CD4-positive, alpha-beta T cell (primary cell): ENCODE data around the gene C16orf86. TPM values are rescaled to one million over a fixed set of nuclear protein-coding genes. Genes with fewer than 3 reads are reported as not detected.

Source experiments
- ATAC-seq: fragments of 200-7000 bp; cut with Tn5 transposase; one replicate; pipeline ENCODE4 v1.10.0; 2022; ENCODE audit warnings: mild to moderate bottlenecking; ENCODE audit not compliant: poor library complexity
- CTCF ChIA-PET: fragments of 350-600 bp; sonication (Branson Sonifier 250); formaldehyde crosslinking; loops from one replicate; lab custom pipeline; 2021; ENCODE audit warnings: antibody characterized with exemption, inconsistent platforms; lab: Charles Lee
- POLR2A ChIA-PET: fragments of 350-600 bp; sonication (Branson Sonifier 250); formaldehyde crosslinking; loops from one replicate; lab custom pipeline; 2021; ENCODE audit warnings: antibody characterized with exemption, inconsistent platforms; lab: Charles Lee
- DNase-seq, 14 experiments: peaks; one replicate each; pipeline ENCODE4 v3.0.0-alpha.2; 2013 to 2020; ENCODE audit warnings: mixed read lengths in 2 of 14
- H3K27ac ChIP-seq, 2 donors: one replicate each; pipeline versions ENCODE4 v1.5.1 to v1.7.0; 2013; ENCODE audit warnings: low read length in 2 of 2, low read depth in 1 of 2, mild to moderate bottlenecking in 1 of 2
- H3K27me3 ChIP-seq, 2 experiments: 1 replicate in 1 of 2; 2 replicates in 1 of 2; pipeline versions ENCODE4 v1.6.1 to v1.7.0; 2013; ENCODE audit warnings: low read length in 2 of 2, control low read depth in 1 of 2, mild to moderate bottlenecking in 1 of 2, moderate library complexity in 1 of 2; ENCODE audit not compliant: insufficient read depth in 2 of 2, control insufficient read depth in 1 of 2
- H3K36me3 ChIP-seq: one replicate; pipeline ENCODE4 v1.6.1; 2013; ENCODE audit warnings: low read length, control low read depth; ENCODE audit not compliant: insufficient read depth
- H3K4me1 ChIP-seq: one replicate; pipeline ENCODE4 v1.6.1; 2013; ENCODE audit warnings: low read length, control low read depth; ENCODE audit not compliant: insufficient read depth
- H3K4me3 ChIP-seq: one replicate; pipeline ENCODE4 v1.5.1; 2013; ENCODE audit warnings: mild to moderate bottlenecking, low read length, moderate library complexity
- H3K9me3 ChIP-seq, 2 experiments: 1 replicate in 1 of 2; 2 replicates in 1 of 2; pipeline versions ENCODE4 v1.6.1 to v1.7.0; 2013; ENCODE audit warnings: low read length in 2 of 2, mild to moderate bottlenecking in 2 of 2, control low read depth in 1 of 2, moderate library complexity in 1 of 2; ENCODE audit not compliant: control insufficient read depth in 1 of 2, insufficient read depth in 1 of 2
- H3K27ac Mint-ChIP-seq: one replicate; pipeline ENCODE4 v1.8.0; 2020; ENCODE audit warnings: mixed read lengths
- H3K27me3 Mint-ChIP-seq: one replicate; pipeline ENCODE4 v1.8.0; 2021; ENCODE audit warnings: mixed read lengths
- H3K36me3 Mint-ChIP-seq: one replicate; pipeline ENCODE4 v1.8.0; 2021; ENCODE audit warnings: low read depth, mixed read lengths
- H3K4me1 Mint-ChIP-seq: one replicate; pipeline ENCODE4 v1.8.0; 2021; ENCODE audit warnings: low read depth, mixed read lengths
- H3K4me3 Mint-ChIP-seq: one replicate; pipeline ENCODE4 v1.8.0; 2020; ENCODE audit warnings: mild to moderate bottlenecking, mixed read lengths
- H3K9me3 Mint-ChIP-seq: one replicate; pipeline ENCODE4 v1.8.0; 2020; ENCODE audit warnings: mixed read lengths
- CTCF ChIP-seq: fragments of 200-600 bp; IDR thresholded peaks from one replicate; pipeline ENCODE4 v1.8.0; 2022; ENCODE audit warnings: antibody characterized with exemption, mild to moderate bottlenecking
- intact Hi-C, 2 experiments: fragments of 100-400 bp; cut with DNase I in 1 of 2; cut with micrococcal nuclease in 1 of 2; formaldehyde crosslinking; loops; one replicate each; pipeline versions ENCODE4 v1.15.1 to v1.9.0; 2023 to 2025; cut with DNase I, micrococcal nuclease
- polyA plus RNA-seq, 2 donors: library from polyadenylated mRNA; unstranded; fragments of 120-200 nt; gene quantifications; one replicate each; pipeline ENCODE4 v1.2.1, GENCODE V29; 2013
- total RNA-seq, 174 experiments: library from RNA in 2 of 174; stranded (reverse) in 2 of 174; gene quantifications; one replicate each; pipeline ENCODE4 v1.2.3 and lab custom pipeline; 2021 to 2026

Gene C16orf86
- 1 to 10 TPM; 2.0 to 2.4 TPM for total RNA-seq
- 4.1 TPM for polyA plus RNA-seq (2013, experiment 1 of 2)
- polyA plus RNA-seq (2013, experiment 2 of 2), result 3.9 TPM
- 0 to 8.2 (median 1.9) reads per million in 172 experiments for total RNA-seq (lab: John Stamatoyannopoulos, UW)

GRCh38 chr16:67666559-67667452, at the start of gene C16orf86, which contains the start of gene ENKD1:
C16orf86 (plus strand) TSS chr16:67666814; CDS start chr16:67666971, 157 bp downstream.
ENKD1 (minus strand) TSS chr16:67666750; CDS start chr16:67666442, 308 bp downstream.
- no peaks in the 10 kb centered on the region for H3K27me3 Mint-ChIP-seq
- no peak for TF ChIP-seq CTCF
- peak within 1 kb of the TSS; percentile 65 for H3K4me3 ChIP-seq
- peaks cover 39% of the 10 kb centered on the region for H3K4me1 ChIP-seq
- H3K36me3 ChIP-seq, result no peaks in the 10 kb centered on the region
- peak within 1 kb of the TSS; percentile 90 for H3K4me3 Mint-ChIP-seq
- DNase-seq (peak; percentile 69 to 93 (median 78)), ATAC-seq (peak; percentile 64)
- ChIA-PET POLR2A (interaction anchor here (0.6 to 3.3 kb wide), 8 partner anchors 22 to 146 kb away, joined by 3 to 26 read pairs (median 9); partner anchors contain the start of genes CARMIL2, CTCF and GFOD2), CTCF (interaction anchor here (0.6 to 6.1 kb wide), 10 partner anchors 22 to 273 kb away, joined by 3 to 81 read pairs (median 5); partner anchors contain the start of genes ATP6V0D1, CARMIL2, CTCF and GFOD2)
- no peaks in the 10 kb centered on the region for H3K9me3 Mint-ChIP-seq
- H3K4me1 Mint-ChIP-seq, result peaks cover 26% of the 10 kb centered on the region
- H3K27me3 ChIP-seq, result no peaks in the 10 kb centered on the region
- H3K36me3 Mint-ChIP-seq, result peaks cover 3% of the 10 kb centered on the region
- H3K27ac Mint-ChIP-seq, result peak within 1 kb of the TSS; percentile 62
- intact Hi-C loops, result loop anchor here (1.0 to 5.0 kb wide), 4 partner anchors 23 to 185 kb away; partner anchors contain the start of genes AGRP (in 1 of the 2), ATP6V0D1 (in 1 of the 2), CENPT (in 1 of the 2) and NUTF2 (in 1 of the 2)
- no peaks in the 10 kb centered on the region for H3K9me3 ChIP-seq
- H3K27ac ChIP-seq, result peak within 1 kb of the TSS; percentile 28 to 44

- ChIA-PET CTCF (interaction anchor here (1.2 kb wide), 2 partner anchors 81 to 107 kb away, joined by 3 to 4 read pairs; no protein-coding TSS in a partner anchor), POLR2A (interaction anchor here (1.3 kb wide), 1 partner anchor 81 kb away, joined by 6 read pairs; no protein-coding TSS in a partner anchor)
- DNase-seq, result no peak
- H3K36me3 ChIP-seq, result peaks cover 83% of the 10 kb centered on the region
- no peak for ATAC-seq
- no peak overlapping the region for H3K4me3 ChIP-seq
- Mint-ChIP-seq H3K9me3 (no peaks in the 10 kb centered on the region), H3K27me3 (no peaks in the 10 kb centered on the region), H3K4me3 (no peak overlapping the region), H3K27ac (no peak overlapping the region), H3K4me1 (no peaks in the 10 kb centered on the region), H3K36me3 (peaks cover 83% of the 10 kb centered on the region)
- TF ChIP-seq CTCF, result no peak
- H3K27ac ChIP-seq, result peak overlapping the region in 1 of 2 donors; percentile 72
- intact Hi-C loops, result no loop called here
- H3K4me1 ChIP-seq, result no peaks in the 10 kb centered on the region
- no peaks in the 10 kb centered on the region for H3K27me3 ChIP-seq
- no peaks in the 10 kb centered on the region for H3K9me3 ChIP-seq
Measured at GRCh38 chr16:67628216-67628615, 38.4 kb upstream of the C16orf86 start.

- H3K36me3 Mint-ChIP-seq, result peaks cover 74% of the 10 kb centered on the region
- H3K36me3 ChIP-seq, result peaks cover 81% of the 10 kb centered on the region
- intact Hi-C loops, result no loop called here
Measured at GRCh38 chr16:67632415-67633172, 34.0 kb upstream of the C16orf86 start.

More at GRCh38 chr16:67632415-67633172, 34.0 kb upstream of the C16orf86 start:
- no peaks in the 10 kb centered on the region for H3K9me3 ChIP-seq
- ChIA-PET CTCF (no interaction called here), POLR2A (no interaction called here)
- TF ChIP-seq CTCF, result no peak
- H3K27me3 Mint-ChIP-seq, result no peaks in the 10 kb centered on the region
- no peaks in the 10 kb centered on the region for H3K4me1 Mint-ChIP-seq
- no peak overlapping the region for H3K27ac ChIP-seq
- no peak overlapping the region for H3K4me3 Mint-ChIP-seq
- H3K4me3 ChIP-seq, result no peak overlapping the region
- no peaks in the 10 kb centered on the region for H3K9me3 Mint-ChIP-seq
- no peak overlapping the region for H3K27ac Mint-ChIP-seq
- DNase-seq, result no peak
- no peaks in the 10 kb centered on the region for H3K27me3 ChIP-seq
- no peaks in the 10 kb centered on the region for H3K4me1 ChIP-seq
- no peak for ATAC-seq
